Body of pancreas (tissue), 4 donors: ENCODE data around the gene SOCS1. TPM values are rescaled to one million over a fixed set of nuclear protein-coding genes. Genes with fewer than 3 reads are reported as not detected.
A peak's percentile ranks its signal among the peaks of the same experiment; 100 is the strongest.

Experiments
- ATAC-seq: fragments of 150-250 bp; one replicate; pipeline ENCODE4 v1.9.1; 2016
- DNase-seq, 4 donors: peaks; one replicate each; pipeline ENCODE4 v3.0.0-alpha.2; 2019
- H3K27ac ChIP-seq, 4 donors: fragments of 200-600 bp; sonication (generic); 1 replicate in 3 of 4; 2 replicates in 1 of 4; pipeline versions ENCODE4 v1.5.1 to v1.6.1; 2016 to 2019; ENCODE audit warnings: mild to moderate bottlenecking in 1 of 4, mixed read lengths in 1 of 4, moderate library complexity in 1 of 4
- H3K27me3 ChIP-seq, 2 donors: fragments of 200-600 bp; sonication (generic); one replicate each; pipeline ENCODE4 v1.6.0; 2016; ENCODE audit warnings: mild to moderate bottlenecking in 1 of 2
- H3K36me3 ChIP-seq, 2 donors: fragments of 200-600 bp; sonication (generic); replicated peaks in 1 of 2; 2 replicates each; pipeline ENCODE4 v1.5.1; 2016; ENCODE audit warnings: low read depth in 2 of 2; ENCODE audit not compliant: insufficient read depth in 1 of 2
- H3K4me1 ChIP-seq: fragments of 200-600 bp; sonication (generic); one replicate; pipeline ENCODE4 v1.6.0; 2016
- H3K4me3 ChIP-seq, 2 donors: fragments of 200-600 bp; sonication (generic); 1 replicate in 1 of 2; 2 replicates in 1 of 2; pipeline ENCODE4 v1.5.1; 2016 to 2019
- H3K9me3 ChIP-seq, 3 donors: fragments of 200-600 bp; sonication (generic); 1 replicate in 2 of 3; 2 replicates in 1 of 3; pipeline ENCODE4 v1.5.1; 2016
- CTCF ChIP-seq, 7 experiments: fragments of 450-650 bp in 4 of 7; fragments of 200-600 bp in 3 of 7; sonication (generic) in 3 of 7; IDR thresholded peaks; one replicate each; pipeline ENCODE4 v1.5.1; 2016 to 2019; ENCODE audit warnings: antibody characterized with exemption in 7 of 7
- POLR2A ChIP-seq, 3 donors: fragments of 450-650 bp; IDR thresholded peaks; one replicate each; pipeline ENCODE4 v1.6.1; 2016; ENCODE audit warnings: antibody characterized with exemption in 3 of 3, mild to moderate bottlenecking in 2 of 3
- WGBS, 2 donors: methylation state at CpG; one replicate each; pipeline ENCODE4 v1.1.5; 2017; 5-methylcytosine and 5-hydroxymethylcytosine counted together
- intact Hi-C: fragments of 100-400 bp; cut with DNase I; formaldehyde crosslinking; loops from one replicate; pipeline ENCODE4 v1.15.1; 2023
- total RNA-seq, 2 donors: library from RNA; depleted of rRNA; stranded (reverse); fragments of >200 nt; gene quantifications; one replicate each; pipeline ENCODE4 v1.1.0, GENCODE V29; 2016

Gene SOCS1
- total RNA-seq: 1 to 10 TPM; 1.0 to 7.9 TPM

- TF ChIP-seq CTCF (IDR thresholded peaks at IDR 0.05): peak; percentile 64 to 95 (median 88)
- peak; percentile 77 to 95 (median 82) for TF ChIP-seq POLR2A (IDR thresholded peaks at IDR 0.05)
- Histone ChIP-seq H3K9me3 (no peaks in the 10 kb centered on the region), H3K27me3 (no peaks in the 10 kb centered on the region), H3K36me3 (no peaks in the 10 kb centered on the region), H3K27ac (peak within 1 kb of the TSS; percentile 88 to 99 (median 94)), H3K4me3 (peak within 1 kb of the TSS; percentile 69 to 84), H3K4me1 (peaks cover 34% of the 10 kb centered on the region)
- peak; percentile 79 for ATAC-seq
- intact Hi-C loops: no loop called here
- DNase-seq: peak; percentile 84 to 88 (median 86)
- WGBS, 2 donors: 1% methylated on average over 28 to 98 of the region's 100 CpGs
Measured at GRCh38 chr16:11255737-11256660, at the start of gene SOCS1. Gene SOCS1 (minus strand): TSS chr16:11256204. CDS start chr16:11255478, 726 bp downstream.

- intact Hi-C loops: no loop called here
- peak; percentile 40 for ATAC-seq
- no peak overlapping the region for H3K4me3 ChIP-seq
Measured at GRCh38 chr16:11303405-11304138, 47.6 kb upstream of the SOCS1 start.

GRCh38 chr16:11302977-11303376, 47.0 kb upstream of the SOCS1 start:
- no peak overlapping the region for H3K4me3 ChIP-seq
- H3K9me3 ChIP-seq: no peaks in the 10 kb centered on the region
- DNase-seq: peak in 2 of 4 donors; percentile 20 to 35
- no peak for ATAC-seq
- TF ChIP-seq POLR2A (IDR thresholded peaks at IDR 0.05) (no peak), CTCF (IDR thresholded peaks at IDR 0.05) (no peak)
- H3K4me1 ChIP-seq: peaks cover 1% of the 10 kb centered on the region
- 73 to 74% methylated on average over 4 of the region's 4 CpGs for WGBS, 2 donors
- H3K27ac ChIP-seq: no peak overlapping the region
- H3K27me3 ChIP-seq: no peaks in the 10 kb centered on the region
- H3K36me3 ChIP-seq: no peaks in the 10 kb centered on the region
- intact Hi-C loops: no loop called here

More at GRCh38 chr16:11303405-11304138, 47.6 kb upstream of the SOCS1 start:
- WGBS, 2 donors: 57 to 60% methylated on average over 18 of the region's 18 CpGs
- no peaks in the 10 kb centered on the region for H3K36me3 ChIP-seq
- DNase-seq: peak; percentile 33 to 62 (median 47)
- H3K4me1 ChIP-seq: no peaks in the 10 kb centered on the region
- TF ChIP-seq POLR2A (IDR thresholded peaks at IDR 0.05) (no peak), CTCF (IDR thresholded peaks at IDR 0.05) (no peak)
- no peaks in the 10 kb centered on the region for H3K27me3 ChIP-seq
- no peak overlapping the region for H3K27ac ChIP-seq
- no peaks in the 10 kb centered on the region for H3K9me3 ChIP-seq

GRCh38 chr16:11301645-11302501, 45.9 kb upstream of the SOCS1 start:
- no peaks in the 10 kb centered on the region for H3K27me3 ChIP-seq
- H3K36me3 ChIP-seq: no peaks in the 10 kb centered on the region
- peaks cover 13% of the 10 kb centered on the region for H3K4me1 ChIP-seq
- WGBS, 2 donors: 61 to 68% methylated on average over 4 of the region's 4 CpGs
- no peak overlapping the region for H3K27ac ChIP-seq
- H3K9me3 ChIP-seq: no peaks in the 10 kb centered on the region
- TF ChIP-seq CTCF (IDR thresholded peaks at IDR 0.05) (no peak), POLR2A (IDR thresholded peaks at IDR 0.05) (no peak)
- ATAC-seq (no peak), DNase-seq (no peak)
- no peak overlapping the region for H3K4me3 ChIP-seq
- intact Hi-C loops: no loop called here
